K562 (cell line): ENCODE measurements around the gene ICE2. TPM values are rescaled to one million over a fixed set of nuclear protein-coding genes. Genes with fewer than 3 reads are reported as not detected.
A peak's percentile ranks its signal among the peaks of the same experiment; 100 is the strongest.

Experiments used
- AFF1 ChIP-seq, 2 experiments: fragments of 450-650 bp; IDR thresholded peaks; 2 replicates each; pipeline ENCODE4 v1.6.1; 2018; ENCODE audit warnings: mild to moderate bottlenecking in 2 of 2, low read depth in 1 of 2; ENCODE audit not compliant: partially characterized antibody in 2 of 2
- AFF4 ChIP-seq: sonication (generic); formaldehyde crosslinking; IDR thresholded peaks from 2 replicates; pipeline ENCODE4 v1.8.0; 2023; ENCODE audit warnings: mild to moderate bottlenecking, missing genetic modification reagents
- BCL6 ChIP-seq: fragments of 250-450 bp; sonication (Bioruptor Pico); IDR thresholded peaks from 2 replicates; pipeline ENCODE4 v1.4.0; 2020
- CBFA2T2 ChIP-seq: fragments of 450-650 bp; conservative IDR thresholded peaks from 2 replicates; pipeline ENCODE4 v1.6.1; 2017; ENCODE audit warnings: mild to moderate bottlenecking
- COPS2 ChIP-seq: fragments of 450-650 bp; conservative IDR thresholded peaks from 2 replicates; pipeline ENCODE4 v1.6.1; 2016; ENCODE audit warnings: mild to moderate bottlenecking, moderate library complexity
- GABPB1 ChIP-seq: sonication (generic); formaldehyde crosslinking; IDR thresholded peaks from 2 replicates; pipeline ENCODE4 v1.8.0; 2022; ENCODE audit warnings: mild to moderate bottlenecking, missing genetic modification reagents
- GATA2 ChIP-seq: sonication (generic); formaldehyde crosslinking; IDR thresholded peaks from 2 replicates; pipeline ENCODE4 v1.4.0; 2020; ENCODE audit warnings: mild to moderate bottlenecking, missing genetic modification reagents
- JUND ChIP-seq, 2 experiments: IDR thresholded peaks; 2 replicates in 1 of 2; 3 replicates in 1 of 2; pipeline ENCODE4 v1.6.1; 2011; ENCODE audit warnings: borderline replicate concordance in 2 of 2, low read depth in 2 of 2, low read length in 2 of 2, improper control_type of control experiment in 1 of 2, missing biosample characterization in 1 of 2, missing genetic modification characterization in 1 of 2, missing genetic modification reagents in 1 of 2
- MCM3 ChIP-seq: fragments of 450-650 bp; IDR thresholded peaks from 2 replicates; pipeline ENCODE4 v1.6.1; 2016
- NFXL1 ChIP-seq: fragments of 450-650 bp; formaldehyde crosslinking; IDR thresholded peaks from 2 replicates; pipeline ENCODE4 v1.4.0; 2021; ENCODE audit warnings: mild to moderate bottlenecking
- NR0B1 ChIP-seq: fragments of 450-650 bp; IDR thresholded peaks from one replicate; pipeline ENCODE4 v1.6.1; 2018; ENCODE audit warnings: mild to moderate bottlenecking, moderate library complexity; ENCODE audit not compliant: partially characterized antibody
- NR3C1 ChIP-seq: sonication (generic); formaldehyde crosslinking; IDR thresholded peaks from 2 replicates; pipeline ENCODE4 v1.8.1; 2022; ENCODE audit warnings: missing genetic modification reagents
- PHF20 ChIP-seq: fragments of 450-650 bp; IDR thresholded peaks from 2 replicates; pipeline ENCODE4 v1.6.1; 2018; ENCODE audit not compliant: partially characterized antibody
- PHTF2 ChIP-seq: fragments of 250-450 bp; sonication (Bioruptor Pico); IDR thresholded peaks from 2 replicates; pipeline ENCODE4 v1.5.0; 2021; ENCODE audit warnings: mild to moderate bottlenecking
- RBM14 ChIP-seq: fragments of 200-400 bp; formaldehyde crosslinking; IDR thresholded peaks from 2 replicates; pipeline ENCODE4 v1.6.1; 2018; ENCODE audit warnings: low read depth, mild to moderate bottlenecking, low read length, moderate library complexity, borderline replicate concordance; ENCODE audit not compliant: insufficient read depth
- TEAD1 ChIP-seq, 2 experiments: fragments of 450-650 bp in 1 of 2; sonication (generic) in 1 of 2; formaldehyde crosslinking; IDR thresholded peaks; 2 replicates each; pipeline versions ENCODE4 v1.4.0 to v1.8.0; 2020 to 2022; ENCODE audit warnings: mild to moderate bottlenecking in 2 of 2, missing genetic modification reagents in 1 of 2
- WHSC1 ChIP-seq: IDR thresholded peaks from one replicate; pipeline ENCODE4 v1.6.1; 2012; ENCODE audit warnings: low read length, control low read depth, inconsistent platforms
- ZNF274 ChIP-seq: IDR thresholded peaks from 2 replicates; pipeline ENCODE4 v1.6.1; 2011; ENCODE audit warnings: low read depth, mild to moderate bottlenecking, low read length, moderate library complexity, borderline replicate concordance
- polyA plus RNA-seq, 8 experiments: library from polyadenylated mRNA; depleted of rRNA in 4 of 8; stranded (reverse) in 5 of 8; unstranded in 3 of 8; fragments of >200 nt; fragmentation: Nextera tagmentation in 2 of 8; fragmentation: Illumina TruSeq in 1 of 8; extraction: Ambion mirVana in 2 of 8; extraction: Trizol in 1 of 8; gene quantifications; 2 replicates each; pipeline versions ENCODE4 v1.2.1 to v1.2.3, GENCODE V29; 2011 to 2014; ENCODE audit warnings: inconsistent platforms in 1 of 8, missing spikeins in 1 of 8
- total RNA-seq, 7 experiments: library from RNA; depleted of rRNA in 6 of 7; stranded (reverse); fragments of >200 nt in 6 of 7; fragmentation: Illumina TruSeq in 2 of 7; extraction: Trizol in 2 of 7; gene quantifications; 2 replicates each; pipeline versions ENCODE4 v1.2.1 to v1.2.3, GENCODE V29; 2011 to 2021; ENCODE audit warnings: low replicate concordance in 1 of 7

ICE2 gene
- total and polyA plus RNA-seq, 9 of the 15 experiments (the other 6 are each of a cell fraction or from before 2014, with no cell fraction given), result 21.8 to 87.9 (median 58.1) TPM

GRCh38 chr15:60396958-60397771 is 81.8 kb downstream of the ICE2 start (continued):
- TF ChIP-seq NR3C1 (no peak), CBFA2T2 (peak; percentile 72), GABPB1 (CRISPR knock-in tag) (peak; percentile 38), PHF20 (no peak), WHSC1 (no peak), COPS2 (no peak), NFXL1 (CRISPR knock-in tag) (no peak), BCL6 (CRISPR knock-in tag) (no peak), TEAD1 (CRISPR knock-in tag; IDR thresholded peaks at IDR 0.05) (peak in 1 of 2 experiments; percentile 92; a peak in 2 of 4 replicates), AFF4 (CRISPR knock-in tag) (peak; percentile 78; the same call in 1 of the 2 replicates), JUND (IDR thresholded peaks at IDR 0.05; ENCODE audit: borderline replicate concordance, low read depth, low read length) (peak; percentile 77), JUND (tag; IDR thresholded peaks at IDR 0.05; ENCODE audit: borderline replicate concordance, low read depth, low read length) (peak; percentile 71; the same call in 2 of the 3 replicates), MCM3 (no peak), PHTF2 (CRISPR knock-in tag) (no peak), ZNF274 (no peak), GATA2 (CRISPR knock-in tag) (no peak), NR0B1 (no peak), RBM14 (no peak), AFF1 (IDR thresholded peaks at IDR 0.05; ENCODE audit: low read depth in 1 of 2, partially characterized antibody in 2 of 2) (no peak)
